C4-2B (cell line): ENCODE data around the gene CSNK1A1L.

Source experiments
- CTCF ChIP-seq: fragments of 450-650 bp; conservative IDR thresholded peaks from 2 replicates; pipeline ENCODE4 v1.5.1; 2017; ENCODE audit warnings: mild to moderate bottlenecking
- ZFX ChIP-seq: fragments of 450-650 bp; IDR thresholded peaks from 2 replicates; pipeline ENCODE4 v1.6.1; 2017

- TF ChIP-seq CTCF (no peak), ZFX (no peak)
Measured at GRCh38 chr13:37127691-37128241, 22.3 kb upstream of the CSNK1A1L start.
